ENCODE data around the gene RARS2. TPM values are rescaled to one million over a fixed set of nuclear protein-coding genes. Genes with fewer than 3 reads are reported as not detected.

RARS2 gene
- total RNA-seq, 1 experiment from 2014 or later = 14.8 TPM

GRCh38 chr6:87484491-87484890 is 105.3 kb downstream of the RARS2 start:
- no peaks in the 10 kb centered on the region for H4K20me1 ChIP-seq (ENCODE audit: low read length)
- no TSS peak for BruUV-seq (replicated peaks)
- H3K9ac ChIP-seq (ENCODE audit: low read length) = no peak overlapping the region
- intact Hi-C loops (cut with micrococcal nuclease) = no loop called here
- H3K4me1 ChIP-seq (ENCODE audit: insufficient read depth, low read length) = no peaks in the 10 kb centered on the region
- POLR2A ChIA-PET (ENCODE audit: unreplicated experiment) = no interaction called here
- H3F3A ChIP-seq (ENCODE audit: low read length, unreplicated experiment) = no peaks in the 10 kb centered on the region
- no peaks in the 10 kb centered on the region for H3K27me3 ChIP-seq (ENCODE audit: low read length)
- ATAC-seq = no peak
- peak; percentile 47 for DNase-seq
- H3K36me3 ChIP-seq (ENCODE audit: low read depth, low read length) = peaks cover 14% of the 10 kb centered on the region
- H3K9me2 ChIP-seq (replicated peaks; ENCODE audit: low read length) = no peaks in the 10 kb centered on the region
- H3K4me2 ChIP-seq (ENCODE audit: low read length) = no peak overlapping the region
- TF ChIP-seq EZH2phosphoT487 (IDR thresholded peaks at IDR 0.05; ENCODE audit: borderline replicate concordance, low read length) (no peak), EZH2 (IDR thresholded peaks at IDR 0.05; ENCODE audit: low read length, unreplicated experiment) (no peak), CTCF (conservative IDR thresholded peaks at IDR 0.05; ENCODE audit: low read depth, low read length) (no peak)
- peak overlapping the region; percentile 47 for H3K27ac ChIP-seq (ENCODE audit: low read length)
- H2AFZ ChIP-seq (ENCODE audit: low read length) = no peak overlapping the region
- H3K79me2 ChIP-seq (ENCODE audit: low read length) = no peaks in the 10 kb centered on the region
- H3K9me3 ChIP-seq (ENCODE audit: low read length) = no peaks in the 10 kb centered on the region
- CTCF ChIA-PET = no interaction called here
- no peak overlapping the region for H3K4me3 ChIP-seq (ENCODE audit: low read length)

GRCh38 chr6:87483929-87484328 is 105.9 kb downstream of the RARS2 start:
- TF ChIP-seq EZH2phosphoT487 (IDR thresholded peaks at IDR 0.05; ENCODE audit: borderline replicate concordance, low read length) (no peak), CTCF (conservative IDR thresholded peaks at IDR 0.05; ENCODE audit: low read depth, low read length) (0 out of 2 replicates have a peak, but pooled peaks have one; percentile 16), EZH2 (IDR thresholded peaks at IDR 0.05; ENCODE audit: low read length, unreplicated experiment) (no peak)
- no peaks in the 10 kb centered on the region for H3K27me3 ChIP-seq (ENCODE audit: low read length)
- intact Hi-C loops (cut with micrococcal nuclease) = no loop called here
- H4K20me1 ChIP-seq (ENCODE audit: low read length) = no peaks in the 10 kb centered on the region
- CTCF ChIA-PET = no interaction called here
- no peak overlapping the region; the same call in 1 of the 2 replicates for H3K4me3 ChIP-seq (ENCODE audit: low read length)
- no TSS peak for BruUV-seq (replicated peaks)
- ATAC-seq (0 out of 2 replicates have a peak, but pooled peaks have one; percentile 22), DNase-seq (peak; percentile 64)
- H3K4me1 ChIP-seq (ENCODE audit: insufficient read depth, low read length) = no peaks in the 10 kb centered on the region
- POLR2A ChIA-PET (ENCODE audit: unreplicated experiment) = no interaction called here
- H3K27ac ChIP-seq (ENCODE audit: low read length) = peak overlapping the region; percentile 47
- peaks cover 14% of the 10 kb centered on the region for H3K36me3 ChIP-seq (ENCODE audit: low read depth, low read length)
- no peaks in the 10 kb centered on the region for H3K79me2 ChIP-seq (ENCODE audit: low read length)
- H3F3A ChIP-seq (ENCODE audit: low read length, unreplicated experiment) = no peaks in the 10 kb centered on the region
- H3K9me3 ChIP-seq (ENCODE audit: low read length) = no peaks in the 10 kb centered on the region
- H3K9ac ChIP-seq (ENCODE audit: low read length) = no peak overlapping the region
- no peaks in the 10 kb centered on the region for H3K9me2 ChIP-seq (replicated peaks; ENCODE audit: low read length)
- H3K4me2 ChIP-seq (ENCODE audit: low read length) = no peak overlapping the region
- no peak overlapping the region for H2AFZ ChIP-seq (ENCODE audit: low read length)

GRCh38 chr6:87482366-87482765 is 107.4 kb downstream of the RARS2 start:
- Histone ChIP-seq H3K36me3 (ENCODE audit: low read depth, low read length) (peaks cover 27% of the 10 kb centered on the region), H3K9me2 (replicated peaks; ENCODE audit: low read length) (no peaks in the 10 kb centered on the region), H3K79me2 (ENCODE audit: low read length) (no peaks in the 10 kb centered on the region), H3F3A (ENCODE audit: low read length, unreplicated experiment) (no peaks in the 10 kb centered on the region), H2AFZ (ENCODE audit: low read length) (no peak overlapping the region), H3K27ac (ENCODE audit: low read length) (no peak overlapping the region), H3K27me3 (ENCODE audit: low read length) (no peaks in the 10 kb centered on the region), H3K4me3 (ENCODE audit: low read length) (no peak overlapping the region), H4K20me1 (ENCODE audit: low read length) (no peaks in the 10 kb centered on the region), H3K4me2 (ENCODE audit: low read length) (no peak overlapping the region), H3K9me3 (ENCODE audit: low read length) (no peaks in the 10 kb centered on the region), H3K9ac (ENCODE audit: low read length) (no peak overlapping the region), H3K4me1 (ENCODE audit: insufficient read depth, low read length) (no peaks in the 10 kb centered on the region)
- ChIA-PET POLR2A (ENCODE audit: unreplicated experiment) (no interaction called here), CTCF (no interaction called here)
- intact Hi-C loops (cut with micrococcal nuclease) = no loop called here
- ATAC-seq = no peak
- BruUV-seq (replicated peaks) = no TSS peak
- DNase-seq = no peak
- no peak for TF ChIP-seq EZH2phosphoT487 (IDR thresholded peaks at IDR 0.05; ENCODE audit: borderline replicate concordance, low read length)
- TF ChIP-seq CTCF (conservative IDR thresholded peaks at IDR 0.05; ENCODE audit: low read depth, low read length) = no peak
- no peak for TF ChIP-seq EZH2 (IDR thresholded peaks at IDR 0.05; ENCODE audit: low read length, unreplicated experiment)
